SK-N-SH treated with all-trans-retinoic acid at 6 μM for 48 hours (cell line): ENCODE results near the gene KIF26A.

Source experiments
- ATAC-seq: fragments of 200-7000 bp; cut with Tn5 transposase; 3 replicates; pipeline ENCODE4 v1.9.1; 2020; ENCODE audit warnings: mild to moderate bottlenecking, moderate library complexity
- ARNTL ChIP-seq: fragments of 450-650 bp; formaldehyde crosslinking; IDR thresholded peaks from 2 replicates; pipeline ENCODE4 v1.5.0; 2020; ENCODE audit warnings: low read depth, mild to moderate bottlenecking, moderate library complexity, borderline replicate concordance
- BACH2 ChIP-seq: fragments of 250-450 bp; sonication (Bioruptor Pico); IDR thresholded peaks from 2 replicates; pipeline ENCODE4 v1.9.0; 2021; ENCODE audit warnings: mild to moderate bottlenecking, borderline replicate concordance
- CREB5 ChIP-seq: fragments of 250-450 bp; sonication (Bioruptor Pico); IDR thresholded peaks from 2 replicates; pipeline ENCODE4 v1.5.1; 2020; ENCODE audit warnings: low read depth, mild to moderate bottlenecking, moderate library complexity
- CSDC2 ChIP-seq: fragments of 250-450 bp; sonication (Bioruptor Pico); IDR thresholded peaks from 2 replicates; pipeline ENCODE4 v1.5.0; 2020; ENCODE audit warnings: mild to moderate bottlenecking, moderate library complexity
- CSRNP3 ChIP-seq: fragments of 250-450 bp; sonication (Bioruptor Pico); IDR thresholded peaks from 2 replicates; pipeline ENCODE4 v1.5.1; 2021; ENCODE audit warnings: mild to moderate bottlenecking, moderate library complexity
- ESRRG ChIP-seq: fragments of 250-450 bp; sonication (Bioruptor Pico); IDR thresholded peaks from 2 replicates; pipeline ENCODE4 v1.6.1; 2021; ENCODE audit warnings: mild to moderate bottlenecking
- GLIS3 ChIP-seq: fragments of 250-450 bp; sonication (Bioruptor Pico); IDR thresholded peaks from 2 replicates; pipeline ENCODE4 v1.5.0; 2020; ENCODE audit warnings: mild to moderate bottlenecking, moderate library complexity
- ISL1 ChIP-seq: fragments of 250-450 bp; sonication (Bioruptor Pico); IDR thresholded peaks from 2 replicates; pipeline ENCODE4 v2.1.2; 2022; ENCODE audit warnings: mild to moderate bottlenecking, moderate library complexity
- OSR1 ChIP-seq: fragments of 250-450 bp; sonication (Bioruptor Pico); IDR thresholded peaks from 2 replicates; pipeline ENCODE4 v1.8.0; 2022; ENCODE audit warnings: moderate library complexity, mild to moderate bottlenecking, inconsistent platforms
- PATZ1 ChIP-seq: fragments of 250-450 bp; sonication (Bioruptor Pico); IDR thresholded peaks from 2 replicates; pipeline ENCODE4 v1.8.0; 2020; ENCODE audit warnings: mild to moderate bottlenecking, moderate library complexity, borderline replicate concordance
- POU6F1 ChIP-seq: fragments of 250-450 bp; sonication (Bioruptor Pico); IDR thresholded peaks from 2 replicates; pipeline ENCODE4 v1.8.0; 2021; ENCODE audit warnings: low read depth, mild to moderate bottlenecking, moderate library complexity, borderline replicate concordance
- PPARA ChIP-seq: fragments of 250-450 bp; sonication (Bioruptor Pico); IDR thresholded peaks from 2 replicates; pipeline ENCODE4 v1.5.0; 2020; ENCODE audit warnings: mild to moderate bottlenecking, borderline replicate concordance
- RARB ChIP-seq: fragments of 250-450 bp; sonication (Bioruptor Pico); IDR thresholded peaks from 2 replicates; pipeline ENCODE4 v1.8.0; 2021; ENCODE audit warnings: mild to moderate bottlenecking, moderate library complexity
- SNAI2 ChIP-seq: fragments of 250-450 bp; sonication (Bioruptor Pico); IDR thresholded peaks from 2 replicates; pipeline ENCODE4 v1.5.0; 2020; ENCODE audit warnings: mild to moderate bottlenecking, moderate library complexity
- TOX ChIP-seq: fragments of 250-450 bp; sonication (Bioruptor Pico); IDR thresholded peaks from 2 replicates; pipeline ENCODE4 v1.8.0; 2021; ENCODE audit warnings: mild to moderate bottlenecking, moderate library complexity, borderline replicate concordance
- TSHZ2 ChIP-seq: fragments of 250-450 bp; sonication (Bioruptor Pico); IDR thresholded peaks from 2 replicates; pipeline ENCODE4 v1.5.0; 2020; ENCODE audit warnings: mild to moderate bottlenecking, moderate library complexity
- ZC3H10 ChIP-seq: fragments of 250-450 bp; sonication (Bioruptor Pico); IDR thresholded peaks from 2 replicates; pipeline ENCODE4 v1.5.1; 2021; ENCODE audit warnings: mild to moderate bottlenecking, moderate library complexity
- ZFP3 ChIP-seq: fragments of 250-450 bp; sonication (Bioruptor Pico); IDR thresholded peaks from 2 replicates; pipeline ENCODE4 v1.5.0; 2020; ENCODE audit warnings: mild to moderate bottlenecking, moderate library complexity
- ZNF565 ChIP-seq: fragments of 450-650 bp; formaldehyde crosslinking; conservative IDR thresholded peaks from 2 replicates; pipeline ENCODE4 v1.5.0; 2020; ENCODE audit warnings: low read depth, mild to moderate bottlenecking, moderate library complexity
- ZNF70 ChIP-seq: fragments of 450-650 bp; formaldehyde crosslinking; IDR thresholded peaks from 2 replicates; pipeline ENCODE4 v1.5.0; 2020; ENCODE audit warnings: mild to moderate bottlenecking, moderate library complexity
- ZNF8 ChIP-seq: fragments of 450-650 bp; formaldehyde crosslinking; IDR thresholded peaks from 2 replicates; pipeline ENCODE4 v1.5.0; 2020; ENCODE audit warnings: mild to moderate bottlenecking, moderate library complexity

KIF26A gene

GRCh38 chr14:104162495-104162894 is 24.1 kb downstream of the KIF26A start:
- no peak for ATAC-seq
- TF ChIP-seq ZC3H10 (CRISPR knock-in tag) (no peak), ARNTL (no peak)

- no peak for ATAC-seq
- TF ChIP-seq ZNF70 (CRISPR knock-in tag), result no peak
- no peak for TF ChIP-seq POU6F1 (CRISPR knock-in tag)
- no peak for TF ChIP-seq PPARA (CRISPR knock-in tag)
- no peak for TF ChIP-seq ESRRG
- no peak for TF ChIP-seq TOX
- TF ChIP-seq CSRNP3 (CRISPR knock-in tag), result no peak
- TF ChIP-seq GLIS3 (CRISPR knock-in tag), result no peak
- TF ChIP-seq TSHZ2 (CRISPR knock-in tag), result no peak
- TF ChIP-seq ZNF565 (CRISPR knock-in tag), result no peak
- no peak for TF ChIP-seq RARB (CRISPR knock-in tag)
- TF ChIP-seq ZNF8 (CRISPR knock-in tag), result no peak
- no peak for TF ChIP-seq CSDC2
- no peak for TF ChIP-seq SNAI2 (CRISPR knock-in tag)
- no peak for TF ChIP-seq ZC3H10 (CRISPR knock-in tag)
- TF ChIP-seq PATZ1, result no peak
- TF ChIP-seq CREB5 (CRISPR knock-in tag), result no peak
- no peak for TF ChIP-seq OSR1 (CRISPR knock-in tag)
- TF ChIP-seq ISL1 (CRISPR knock-in tag), result no peak
Measured at GRCh38 chr14:104163541-104163940, 25.2 kb downstream of the KIF26A start.

- no peak for ATAC-seq
- TF ChIP-seq CSDC2 (no peak), BACH2 (CRISPR knock-in tag) (no peak), SNAI2 (CRISPR knock-in tag) (no peak), ISL1 (CRISPR knock-in tag) (no peak)
Measured at GRCh38 chr14:104164041-104164440, 25.7 kb downstream of the KIF26A start.

- TF ChIP-seq TSHZ2 (CRISPR knock-in tag) (no peak), ZFP3 (CRISPR knock-in tag) (no peak), CSRNP3 (CRISPR knock-in tag) (no peak)
- ATAC-seq, result no peak
Measured at GRCh38 chr14:104164512-104164911, 26.1 kb downstream of the KIF26A start.
